ENCODE results near the gene PPP3CA. TPM values are rescaled to one million over a fixed set of nuclear protein-coding genes. Genes with fewer than 3 reads are reported as not detected.

The PPP3CA gene
- total and polyA plus RNA-seq, 2 of the 8 experiments (the other 6 are each of a cell fraction or from before 2014, with no cell fraction given): 7.9 to 35.0 TPM

GRCh38 chr4:101347557-101348366 is 436 bp upstream of the PPP3CA start:
- Histone ChIP-seq H3K56ac (replicated peaks; ENCODE audit: insufficient read length, low read depth, low read length) (peak overlapping the region; percentile 24), H3K18ac (ENCODE audit: extremely low read depth, low read length) (peak overlapping the region; percentile 51; the same call in 1 of the 2 replicates), H2AFZ (ENCODE audit: low read length) (peak overlapping the region; percentile 96), H3K27ac (ENCODE audit: low read depth, low read length) (no peak overlapping the region), H3K79me1 (ENCODE audit: low read depth, low read length) (peaks cover 2% of the 10 kb centered on the region; the same call in 1 of the 2 replicates), H2BK20ac (ENCODE audit: low read length) (no peak overlapping the region), H3K4me2 (ENCODE audit: insufficient read depth in 1 of 2, low read depth in 2 of 2, low read length in 2 of 2) (peak overlapping the region; percentile 90 to 91), H2BK15ac (ENCODE audit: low read length) (no peak overlapping the region; the same call in 1 of the 2 replicates), H3K27me3 (replicated peaks in 1 of 4; ENCODE audit: control insufficient read depth in 3 of 4, extremely low read depth in 1 of 4, insufficient read depth in 3 of 4, low read length in 3 of 4) (peaks cover 0 to 7% (median 3%) of the 10 kb centered on the region in 4 experiments; a peak in 3 of 7 replicates), H4K91ac (replicated peaks; ENCODE audit: insufficient read length, low read length) (no peak overlapping the region), H3K23ac (ENCODE audit: insufficient read length) (no peak overlapping the region), H4K5ac (ENCODE audit: insufficient read length, low read depth, low read length) (peak overlapping the region; percentile 71), H2BK12ac (ENCODE audit: low read depth, low read length) (0 out of 2 replicates have a peak overlapping the region, but pooled peaks have one; percentile 63), H3K9ac (replicated peaks in 1 of 4; ENCODE audit: extremely low read depth in 1 of 4, low read depth in 3 of 4, low read length in 3 of 4) (peak overlapping the region in 3 of 4 experiments; percentile 39 to 50 (median 42); a peak in 4 of 7 replicates), H3K4me3 (ENCODE audit: extremely low read depth in 1 of 4, insufficient read depth in 2 of 4, low read depth in 3 of 4, low read length in 4 of 4) (peak overlapping the region; percentile 68 to 98 (median 86)), H2AK5ac (ENCODE audit: low read depth, low read length) (no peak overlapping the region), H3K23me2 (ENCODE audit: low read depth, low read length) (peaks cover 18% of the 10 kb centered on the region), H4K20me1 (replicated peaks in 1 of 2; ENCODE audit: control insufficient read depth in 1 of 2, insufficient read depth in 2 of 2, low read length in 2 of 2) (peaks cover 0 to 2% of the 10 kb centered on the region in 2 experiments), H4K8ac (ENCODE audit: extremely low read depth, insufficient read depth, low read length) (peak overlapping the region; percentile 51; the same call in 1 of the 2 replicates), H3K4ac (replicated peaks; ENCODE audit: insufficient read length, low read depth, low read length) (peak overlapping the region; percentile 96), H2BK120ac (replicated peaks; ENCODE audit: low read depth, low read length) (no peak overlapping the region), H2BK5ac (ENCODE audit: low read depth, low read length) (peak overlapping the region; percentile 54; the same call in 1 of the 2 replicates), H3K9me3 (ENCODE audit: insufficient read depth in 2 of 2, low read depth in 1 of 2, low read length in 1 of 2) (no peaks in the 10 kb centered on the region), H3K14ac (ENCODE audit: insufficient read length) (no peak overlapping the region), H3K4me1 (replicated peaks in 1 of 4; ENCODE audit: control insufficient read depth in 3 of 4, insufficient read depth in 4 of 4, low read length in 3 of 4) (peaks cover 0 to 9% (median 5%) of the 10 kb centered on the region in 4 experiments; a peak in 6 of 7 replicates), H3K79me2 (ENCODE audit: control insufficient read depth in 1 of 2, insufficient read depth in 2 of 2, low read length in 2 of 2) (peaks cover 0 to 30% of the 10 kb centered on the region in 2 experiments; a peak in 2 of 4 replicates), H3K36me3 (ENCODE audit: control insufficient read depth in 2 of 4, insufficient read depth in 4 of 4, low read length in 3 of 4) (no peaks in the 10 kb centered on the region)
- POLR2A ChIA-PET (ENCODE audit: partially characterized antibody): interaction anchor here (1.0 to 1.7 kb wide), 10 partner anchors 8 to 157 kb away, joined by 3 to 5 read pairs (median 3); no protein-coding TSS in a partner anchor
- FAIRE-seq (no peak), DNase-seq (ENCODE audit: low read depth in 1 of 2, low spot score in 2 of 2) (peak; percentile 86 to 99)
- 0% methylated on average over 49 of the region's 71 CpGs; no CpG with 5 or more reads in 1 of the 2 experiments for WGBS, 2 experiments (ENCODE audit: extremely low coverage in 1 of 2, insufficient coverage in 1 of 2, insufficient read length in 1 of 2, insufficient replicate concordance in 2 of 2, low coverage in 1 of 2, low lambda C conversion rate in 2 of 2, missing lambda C conversion rate in 1 of 2)
- CTCF ChIA-PET (ENCODE audit: partially characterized antibody): interaction anchor here (0.7 to 1.8 kb wide), 8 partner anchors 17 to 476 kb away, joined by 3 to 6 read pairs (median 3); no protein-coding TSS in a partner anchor
- TF ChIP-seq HDAC2 (IDR thresholded peaks at IDR 0.05; ENCODE audit: borderline replicate concordance in 1 of 2, low read depth in 2 of 2, low read length in 2 of 2) (peak; percentile 13 to 80; a peak in 1 of 4 replicates), BACH1 (IDR thresholded peaks at IDR 0.05; ENCODE audit: low read length) (no peak), NRF1 (IDR thresholded peaks at IDR 0.05; ENCODE audit: low read depth, low read length) (no peak), CBX5 (IDR thresholded peaks at IDR 0.05; ENCODE audit: low read depth, low read length) (no peak), ATF3 (IDR thresholded peaks at IDR 0.05; ENCODE audit: insufficient read depth, low read depth, low read length) (no peak), SAP30 (IDR thresholded peaks at IDR 0.05; ENCODE audit: insufficient read depth, insufficient replicate concordance, low read length) (peak; percentile 35)

All from H1 (cell line).